Lower leg skin (tissue), 4 donors: ENCODE results near the gene TNNT1. TPM values are rescaled to one million over a fixed set of nuclear protein-coding genes. Genes with fewer than 3 reads are reported as not detected.

Source experiments
- DNase-seq, 2 donors: peaks; one replicate each; pipeline ENCODE4 v3.0.0-alpha.2; 2019; ENCODE audit warnings: low spot score in 2 of 2
- H3K4me3 ChIP-seq: fragments of 200-600 bp; sonication (generic); 2 replicates; pipeline ENCODE4 v1.5.1; 2017; ENCODE audit warnings: mild to moderate bottlenecking, low read depth; ENCODE audit not compliant: poor library complexity, severe bottlenecking
- POLR2A ChIP-seq, 2 donors: fragments of 450-650 bp; IDR thresholded peaks; one replicate each; pipeline ENCODE4 v1.6.1; 2016 to 2017; ENCODE audit warnings: antibody characterized with exemption in 2 of 2, mild to moderate bottlenecking in 1 of 2, moderate library complexity in 1 of 2
- WGBS, 2 donors: methylation state at CpG; one replicate each; pipeline ENCODE4 v1.1.5; 2018; 5-methylcytosine and 5-hydroxymethylcytosine counted together
- intact Hi-C: fragments of 100-400 bp; cut with DNase I; formaldehyde crosslinking; loops from one replicate; pipeline ENCODE4 v1.15.0; 2023; ENCODE audit warnings: low total_unique reads
- total RNA-seq, 4 donors: library from RNA; depleted of rRNA; stranded (reverse); fragments of >200 nt; gene quantifications; one replicate each; pipeline ENCODE4 v1.1.0, GENCODE V29; 2016
- TF ChIP-seq, protein P1 (sequence below), 3 donors: fragments of 450-650 bp; IDR thresholded peaks; one replicate each; pipeline ENCODE4 v1.5.1; 2016; ENCODE audit warnings: antibody characterized with exemption in 3 of 3, mild to moderate bottlenecking in 3 of 3, moderate library complexity in 2 of 3

The TNNT1 gene, protein sequence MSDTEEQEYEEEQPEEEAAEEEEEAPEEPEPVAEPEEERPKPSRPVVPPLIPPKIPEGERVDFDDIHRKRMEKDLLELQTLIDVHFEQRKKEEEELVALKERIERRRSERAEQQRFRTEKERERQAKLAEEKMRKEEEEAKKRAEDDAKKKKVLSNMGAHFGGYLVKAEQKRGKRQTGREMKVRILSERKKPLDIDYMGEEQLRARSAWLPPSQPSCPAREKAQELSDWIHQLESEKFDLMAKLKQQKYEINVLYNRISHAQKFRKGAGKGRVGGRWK
- total RNA-seq: 10 to 100 TPM; 24.0 to 56.1 (median 42.6) TPM

GRCh38 chr19:55149078-55150003 lies at the start of gene TNNT1:
Gene TNNT1 (minus strand): TSS chr19:55149206. CDS start chr19:55147157, 2,049 bp downstream.
- DNase-seq: no peak
- intact Hi-C loops: loop anchor here (10.0 kb wide), 1 partner anchor 345 kb away; no protein-coding TSS in a partner anchor
- H3K4me3 ChIP-seq: no peak within 1 kb of the TSS
- TF ChIP-seq, protein P1, sequence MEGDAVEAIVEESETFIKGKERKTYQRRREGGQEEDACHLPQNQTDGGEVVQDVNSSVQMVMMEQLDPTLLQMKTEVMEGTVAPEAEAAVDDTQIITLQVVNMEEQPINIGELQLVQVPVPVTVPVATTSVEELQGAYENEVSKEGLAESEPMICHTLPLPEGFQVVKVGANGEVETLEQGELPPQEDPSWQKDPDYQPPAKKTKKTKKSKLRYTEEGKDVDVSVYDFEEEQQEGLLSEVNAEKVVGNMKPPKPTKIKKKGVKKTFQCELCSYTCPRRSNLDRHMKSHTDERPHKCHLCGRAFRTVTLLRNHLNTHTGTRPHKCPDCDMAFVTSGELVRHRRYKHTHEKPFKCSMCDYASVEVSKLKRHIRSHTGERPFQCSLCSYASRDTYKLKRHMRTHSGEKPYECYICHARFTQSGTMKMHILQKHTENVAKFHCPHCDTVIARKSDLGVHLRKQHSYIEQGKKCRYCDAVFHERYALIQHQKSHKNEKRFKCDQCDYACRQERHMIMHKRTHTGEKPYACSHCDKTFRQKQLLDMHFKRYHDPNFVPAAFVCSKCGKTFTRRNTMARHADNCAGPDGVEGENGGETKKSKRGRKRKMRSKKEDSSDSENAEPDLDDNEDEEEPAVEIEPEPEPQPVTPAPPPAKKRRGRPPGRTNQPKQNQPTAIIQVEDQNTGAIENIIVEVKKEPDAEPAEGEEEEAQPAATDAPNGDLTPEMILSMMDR (IDR thresholded peaks at IDR 0.05): no peak
- no peak for TF ChIP-seq POLR2A (IDR thresholded peaks at IDR 0.05)
- WGBS, 2 donors: 10 to 12% methylated on average over 17 to 18 of the region's 18 CpGs

DNA sequence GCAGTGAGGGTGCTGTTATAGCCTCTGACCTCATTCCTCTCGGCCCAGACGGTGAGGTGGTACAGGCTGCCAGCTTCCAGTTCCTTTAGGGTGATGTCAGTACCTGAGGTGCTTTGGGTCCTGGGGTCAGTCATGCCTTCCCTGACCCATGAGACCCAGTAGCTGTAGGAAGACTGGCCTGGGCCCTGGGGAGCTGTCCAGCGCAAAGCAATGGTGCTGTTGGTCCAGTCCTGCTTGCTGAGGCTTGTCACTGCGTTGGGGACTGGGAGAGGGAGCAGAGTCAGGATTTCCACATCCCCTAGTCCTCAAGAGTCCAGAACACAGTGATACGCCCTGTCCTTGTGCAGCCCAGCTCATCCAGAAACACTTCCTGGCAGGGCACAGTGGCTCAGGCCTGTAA lies 49.6 kb upstream of the TNNT1 start:
- DNase-seq: no peak
- TF ChIP-seq, protein P1 (IDR thresholded peaks at IDR 0.05): no peak
- no peak for TF ChIP-seq POLR2A (IDR thresholded peaks at IDR 0.05)
- WGBS, 2 donors: 64 to 66% methylated on average over 5 of the region's 5 CpGs
- H3K4me3 ChIP-seq: no peak overlapping the region
- intact Hi-C loops: no loop called here

DNA sequence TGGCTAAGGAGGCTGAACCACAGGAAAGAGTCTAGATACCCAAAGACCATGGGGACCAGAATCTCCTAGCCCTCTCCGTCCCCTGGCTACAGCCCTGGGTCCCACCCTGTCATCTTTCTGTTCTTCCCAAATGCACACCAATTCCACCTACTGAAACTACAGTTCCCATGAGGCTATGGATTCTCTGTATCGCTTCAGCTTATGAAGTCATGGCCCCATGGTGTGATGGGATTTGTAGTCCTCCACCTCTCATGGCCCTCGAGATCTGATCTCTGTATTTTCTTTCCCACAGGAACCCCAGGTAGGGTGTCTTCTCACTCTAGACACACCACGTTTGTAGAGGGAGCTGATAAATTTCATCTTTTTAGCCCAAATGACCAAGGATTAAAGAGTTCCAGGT lies 48.5 kb upstream of the TNNT1 start:
- H3K4me3 ChIP-seq: no peak overlapping the region
- 59 to 68% methylated on average over 4 of the region's 4 CpGs for WGBS, 2 donors
- intact Hi-C loops: no loop called here
- no peak for TF ChIP-seq POLR2A (IDR thresholded peaks at IDR 0.05)
- TF ChIP-seq, protein P1 (IDR thresholded peaks at IDR 0.05): no peak
- DNase-seq: no peak

DNA sequence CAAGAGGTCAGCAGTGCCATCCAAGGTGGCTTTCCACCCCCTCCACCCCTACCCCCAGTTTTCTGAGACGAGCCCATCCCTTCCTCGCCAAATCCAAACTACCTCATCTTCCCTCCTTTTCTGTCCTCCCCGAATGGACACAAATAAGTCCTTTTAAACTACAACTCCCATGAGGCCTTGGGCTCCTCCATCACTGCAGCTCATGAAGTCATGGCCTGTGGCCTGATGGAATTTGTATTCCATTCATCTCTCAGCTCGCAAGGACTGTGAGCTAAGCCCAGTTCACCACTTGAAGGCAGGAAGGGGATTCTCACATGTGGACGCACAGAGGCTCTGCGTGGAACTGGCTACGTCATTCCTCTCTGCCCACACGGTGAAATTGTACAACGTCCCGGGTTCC lies 47.8 kb upstream of the TNNT1 start:
- no peak for DNase-seq
- WGBS, 2 donors: 83 to 89% methylated on average over 10 of the region's 10 CpGs
- intact Hi-C loops: no loop called here
- H3K4me3 ChIP-seq: no peak overlapping the region
- no peak for TF ChIP-seq POLR2A (IDR thresholded peaks at IDR 0.05)
- TF ChIP-seq, protein P1 (IDR thresholded peaks at IDR 0.05): no peak

DNA sequence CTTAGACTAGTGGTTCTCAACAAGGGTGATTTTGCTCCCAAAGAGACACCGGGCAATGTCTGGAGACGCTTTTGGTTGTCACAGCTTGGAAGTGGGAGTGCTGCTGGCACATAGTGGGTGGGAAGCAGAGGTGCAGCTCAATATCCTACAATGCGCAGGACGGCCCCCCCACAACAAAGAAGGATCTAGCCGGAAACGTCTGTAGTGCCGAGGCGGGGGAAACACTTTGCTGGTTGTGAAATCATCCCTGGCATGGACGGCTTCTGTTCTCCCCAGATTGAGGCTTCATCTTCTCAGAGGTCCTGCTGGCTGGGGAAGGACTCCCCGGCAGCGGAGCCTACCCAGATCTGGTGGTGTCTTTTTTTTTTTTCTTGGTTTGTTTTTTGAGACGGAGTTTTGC lies 44.5 kb upstream of the TNNT1 start:
- no peak for TF ChIP-seq POLR2A (IDR thresholded peaks at IDR 0.05)
- TF ChIP-seq, protein P1 (IDR thresholded peaks at IDR 0.05): no peak
- 69 to 83% methylated on average over 12 of the region's 12 CpGs for WGBS, 2 donors

More for the DNA sequence above, 44.5 kb upstream of the TNNT1 start:
- no peak overlapping the region for H3K4me3 ChIP-seq
- no peak for DNase-seq
- intact Hi-C loops: no loop called here
